ENCODE results near the gene GLI3.

GLI3 gene

DNA sequence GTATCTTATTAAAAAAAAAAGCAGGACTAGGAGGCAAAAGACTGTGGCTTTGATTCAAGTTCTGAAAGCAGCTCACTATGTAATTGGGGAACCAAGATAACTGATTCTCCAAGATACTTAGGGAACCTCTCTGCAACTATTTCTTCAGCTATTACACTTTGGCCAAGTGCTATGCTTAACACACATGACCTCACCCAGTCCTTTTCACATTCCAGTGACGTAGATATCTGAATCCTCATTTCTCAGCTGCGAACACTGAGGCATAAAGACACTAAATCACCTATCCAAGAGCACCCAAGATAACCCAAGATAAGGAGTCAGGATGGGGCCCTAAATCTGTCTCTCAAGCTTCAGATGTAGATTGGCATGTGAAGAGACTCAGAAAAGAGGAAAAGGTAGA, 133.6 kb downstream of the GLI3 start:
- in situ Hi-C loops (cut with HindIII; ENCODE audit: low pct_ligation_motif_present, low sequenced_read_pairs): no loop called here
- no peak overlapping the region for H3K27ac ChIP-seq

DNA sequence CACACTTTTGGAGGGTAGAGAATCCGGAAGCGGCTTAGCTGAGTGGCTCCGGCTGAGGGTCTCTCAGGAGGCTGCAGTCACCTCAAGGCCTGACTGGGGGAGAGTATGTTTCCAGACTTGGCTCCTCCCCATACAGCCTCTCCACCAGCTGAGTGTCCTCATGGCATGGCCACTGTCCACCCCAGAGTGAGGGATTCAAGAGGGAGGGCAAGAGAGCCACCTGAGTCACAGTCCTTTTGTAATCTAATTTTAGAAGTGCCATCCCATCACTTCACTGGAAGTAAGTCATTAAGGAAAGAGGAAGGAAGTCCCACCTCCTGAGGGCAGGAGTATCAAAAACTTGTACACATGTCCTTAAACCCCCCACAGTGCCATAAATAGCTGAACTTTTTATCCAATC, 134.0 kb downstream of the GLI3 start:
- Histone ChIP-seq H3K36me3 (replicated peaks) (no peaks in the 10 kb centered on the region), H3K27ac (no peak overlapping the region), H3K27me3 (replicated peaks) (no peaks in the 10 kb centered on the region), H3K4me3 (ENCODE audit: low read depth, low read length) (no peak overlapping the region)
- in situ Hi-C loops (cut with HindIII; ENCODE audit: low pct_ligation_motif_present, low sequenced_read_pairs): no loop called here
- DNase-seq: no peak
- TF ChIP-seq, protein P1, sequence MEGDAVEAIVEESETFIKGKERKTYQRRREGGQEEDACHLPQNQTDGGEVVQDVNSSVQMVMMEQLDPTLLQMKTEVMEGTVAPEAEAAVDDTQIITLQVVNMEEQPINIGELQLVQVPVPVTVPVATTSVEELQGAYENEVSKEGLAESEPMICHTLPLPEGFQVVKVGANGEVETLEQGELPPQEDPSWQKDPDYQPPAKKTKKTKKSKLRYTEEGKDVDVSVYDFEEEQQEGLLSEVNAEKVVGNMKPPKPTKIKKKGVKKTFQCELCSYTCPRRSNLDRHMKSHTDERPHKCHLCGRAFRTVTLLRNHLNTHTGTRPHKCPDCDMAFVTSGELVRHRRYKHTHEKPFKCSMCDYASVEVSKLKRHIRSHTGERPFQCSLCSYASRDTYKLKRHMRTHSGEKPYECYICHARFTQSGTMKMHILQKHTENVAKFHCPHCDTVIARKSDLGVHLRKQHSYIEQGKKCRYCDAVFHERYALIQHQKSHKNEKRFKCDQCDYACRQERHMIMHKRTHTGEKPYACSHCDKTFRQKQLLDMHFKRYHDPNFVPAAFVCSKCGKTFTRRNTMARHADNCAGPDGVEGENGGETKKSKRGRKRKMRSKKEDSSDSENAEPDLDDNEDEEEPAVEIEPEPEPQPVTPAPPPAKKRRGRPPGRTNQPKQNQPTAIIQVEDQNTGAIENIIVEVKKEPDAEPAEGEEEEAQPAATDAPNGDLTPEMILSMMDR (IDR thresholded peaks at IDR 0.05; ENCODE audit: low read depth, low read length, missing control alignments): no peak

More for the DNA sequence above, 133.6 kb downstream of the GLI3 start:
- TF ChIP-seq, protein P1 (IDR thresholded peaks at IDR 0.05; ENCODE audit: low read depth, low read length, missing control alignments): no peak
- no peak overlapping the region for H3K4me3 ChIP-seq (ENCODE audit: low read depth, low read length)
- no peaks in the 10 kb centered on the region for H3K27me3 ChIP-seq (replicated peaks)
- no peaks in the 10 kb centered on the region for H3K36me3 ChIP-seq (replicated peaks)
- no peak for DNase-seq

DNA sequence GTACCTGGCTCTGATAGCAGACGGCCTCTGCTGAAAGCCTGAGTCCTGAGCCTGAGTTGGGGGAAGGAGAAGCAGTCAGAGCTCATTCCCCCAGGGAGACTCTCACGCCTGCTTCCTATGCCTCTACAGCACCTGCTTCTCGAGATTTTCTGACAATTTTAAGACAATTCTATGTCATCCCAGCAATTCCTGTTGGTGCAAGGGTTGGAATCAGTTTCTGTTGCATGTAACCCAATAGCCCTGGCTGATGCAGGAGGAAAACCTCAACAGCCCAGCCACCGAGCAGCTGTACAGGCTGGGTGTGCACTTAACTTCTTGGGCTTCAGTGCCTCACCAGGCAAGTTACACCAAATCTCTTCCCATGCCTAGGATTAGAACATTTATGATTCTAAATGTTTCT, 134.7 kb downstream of the GLI3 start:
- H3K36me3 ChIP-seq (replicated peaks): no peaks in the 10 kb centered on the region
- no peak overlapping the region for H3K27ac ChIP-seq
- no peak overlapping the region for H3K4me3 ChIP-seq (ENCODE audit: low read depth, low read length)
- H3K27me3 ChIP-seq (replicated peaks): no peaks in the 10 kb centered on the region
- in situ Hi-C loops (cut with HindIII; ENCODE audit: low pct_ligation_motif_present, low sequenced_read_pairs): no loop called here
- TF ChIP-seq, protein P1 (IDR thresholded peaks at IDR 0.05; ENCODE audit: low read depth, low read length, missing control alignments): no peak
- DNase-seq: no peak

DNA sequence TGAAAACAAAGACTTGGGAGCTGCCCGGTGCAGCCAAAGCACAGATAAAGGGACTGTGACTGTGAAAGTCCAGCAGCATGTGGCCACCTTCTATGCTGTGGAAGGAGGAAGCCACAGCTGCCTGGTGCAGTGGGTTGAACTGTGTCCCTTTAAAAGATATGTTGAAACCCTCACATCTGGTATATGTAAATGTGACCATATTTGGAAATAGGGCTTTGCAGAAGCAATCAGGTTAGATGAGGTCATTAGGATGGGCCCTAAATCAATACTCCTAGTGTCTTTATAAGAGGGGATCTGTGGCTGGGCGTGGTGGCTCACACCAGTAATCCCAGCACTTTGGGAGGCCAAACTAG, 136.9 kb downstream of the GLI3 start:
- DNase-seq: no peak
- Histone ChIP-seq H3K4me3 (ENCODE audit: low read depth, low read length) (no peak overlapping the region), H3K27ac (no peak overlapping the region), H3K36me3 (replicated peaks) (no peaks in the 10 kb centered on the region), H3K27me3 (replicated peaks) (no peaks in the 10 kb centered on the region)
- in situ Hi-C loops (cut with HindIII; ENCODE audit: low pct_ligation_motif_present, low sequenced_read_pairs): no loop called here
- TF ChIP-seq, protein P1 (IDR thresholded peaks at IDR 0.05; ENCODE audit: low read depth, low read length, missing control alignments): no peak

DNA sequence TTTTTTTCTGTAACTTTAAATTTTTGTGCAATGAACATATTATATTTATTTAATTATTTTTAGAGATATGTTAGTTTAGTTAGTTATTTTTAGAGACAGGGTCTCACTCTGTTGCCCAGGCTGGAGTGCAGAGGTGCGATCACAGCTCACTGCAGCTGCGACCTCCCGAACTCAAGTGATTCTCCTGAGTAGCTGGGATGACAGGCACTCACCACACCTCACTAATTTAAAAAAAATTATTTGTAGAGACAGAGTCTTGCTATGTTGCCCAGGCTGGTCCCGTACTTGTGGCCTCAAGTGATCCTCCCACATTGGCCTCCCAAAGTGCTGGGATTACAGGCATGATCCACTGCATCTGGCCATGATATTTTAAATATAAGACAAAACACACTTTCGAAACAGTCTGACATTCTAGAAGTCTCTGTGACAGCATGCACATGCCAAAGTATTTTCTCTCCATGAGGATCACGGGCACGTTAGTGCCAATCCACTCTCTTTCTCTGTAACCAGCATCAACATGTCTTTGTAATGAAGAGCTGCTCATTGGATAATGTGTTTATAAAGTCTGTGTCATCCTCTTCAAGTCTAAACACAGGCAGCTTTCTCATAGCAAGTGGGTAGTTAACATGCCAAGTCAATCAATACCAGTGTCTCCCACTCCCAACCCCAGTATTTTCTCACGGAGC, 137.4 kb downstream of the GLI3 start:
- no peak overlapping the region for H3K4me3 ChIP-seq (ENCODE audit: low read depth, low read length)
- H3K27ac ChIP-seq: no peak overlapping the region
- H3K36me3 ChIP-seq (replicated peaks): no peaks in the 10 kb centered on the region
- in situ Hi-C loops (cut with HindIII; ENCODE audit: low pct_ligation_motif_present, low sequenced_read_pairs): no loop called here
- no peaks in the 10 kb centered on the region for H3K27me3 ChIP-seq (replicated peaks)
- DNase-seq: no peak
- TF ChIP-seq, protein P1 (IDR thresholded peaks at IDR 0.05; ENCODE audit: low read depth, low read length, missing control alignments): no peak

DNA sequence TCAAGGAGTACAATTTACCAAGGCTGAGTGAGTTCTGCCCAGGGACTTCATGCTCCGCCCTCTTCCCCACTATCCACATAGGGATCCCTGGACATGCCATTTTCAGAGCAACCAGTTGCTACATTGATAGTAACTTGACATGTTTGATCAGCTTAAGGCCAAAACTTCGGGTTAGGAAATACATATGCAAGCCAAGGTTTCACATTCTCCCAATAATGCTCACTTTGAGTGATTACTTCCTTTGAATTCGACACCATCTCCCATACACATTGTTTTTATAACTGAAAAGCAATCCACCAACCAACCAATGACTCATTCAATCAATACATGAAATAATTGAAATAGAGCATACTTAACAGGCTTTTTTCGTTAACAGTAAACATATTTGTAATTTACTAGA, 137.9 kb downstream of the GLI3 start:
- Histone ChIP-seq H3K4me3 (ENCODE audit: low read depth, low read length) (no peak overlapping the region), H3K27me3 (replicated peaks) (no peaks in the 10 kb centered on the region), H3K27ac (no peak overlapping the region), H3K36me3 (replicated peaks) (no peaks in the 10 kb centered on the region)
- DNase-seq: no peak
- TF ChIP-seq, protein P1 (IDR thresholded peaks at IDR 0.05; ENCODE audit: low read depth, low read length, missing control alignments): no peak
- in situ Hi-C loops (cut with HindIII; ENCODE audit: low pct_ligation_motif_present, low sequenced_read_pairs): no loop called here

Measured in brain microvascular endothelial cell (primary cell).